Caki2 (cell line): ENCODE data around the gene FTO. TPM values are rescaled to one million over a fixed set of nuclear protein-coding genes. Genes with fewer than 3 reads are reported as not detected.

ENCODE experiments used
- DNase-seq: peaks from one replicate; pipeline ENCODE4 v3.0.0-alpha.2; 2015; ENCODE audit warnings: low read depth
- in situ Hi-C: cut with HindIII; loops from 2 replicates; pipeline ENCODE4 v1.10.0; 2016; ENCODE audit warnings: low sequenced_read_pairs, low pct_unique_long_range_greater_than_20kb, mixed read lengths
- total RNA-seq: library from RNA; depleted of rRNA; stranded (reverse); fragments of >200 nt; shearing (Covaris generic); gene quantifications from 2 replicates; pipeline ENCODE4 v1.2.3, GENCODE V29; 2014; ENCODE audit warnings: low replicate concordance

The FTO gene
- total RNA-seq, 1 experiment from 2014 or later = 45.9 TPM

DNA sequence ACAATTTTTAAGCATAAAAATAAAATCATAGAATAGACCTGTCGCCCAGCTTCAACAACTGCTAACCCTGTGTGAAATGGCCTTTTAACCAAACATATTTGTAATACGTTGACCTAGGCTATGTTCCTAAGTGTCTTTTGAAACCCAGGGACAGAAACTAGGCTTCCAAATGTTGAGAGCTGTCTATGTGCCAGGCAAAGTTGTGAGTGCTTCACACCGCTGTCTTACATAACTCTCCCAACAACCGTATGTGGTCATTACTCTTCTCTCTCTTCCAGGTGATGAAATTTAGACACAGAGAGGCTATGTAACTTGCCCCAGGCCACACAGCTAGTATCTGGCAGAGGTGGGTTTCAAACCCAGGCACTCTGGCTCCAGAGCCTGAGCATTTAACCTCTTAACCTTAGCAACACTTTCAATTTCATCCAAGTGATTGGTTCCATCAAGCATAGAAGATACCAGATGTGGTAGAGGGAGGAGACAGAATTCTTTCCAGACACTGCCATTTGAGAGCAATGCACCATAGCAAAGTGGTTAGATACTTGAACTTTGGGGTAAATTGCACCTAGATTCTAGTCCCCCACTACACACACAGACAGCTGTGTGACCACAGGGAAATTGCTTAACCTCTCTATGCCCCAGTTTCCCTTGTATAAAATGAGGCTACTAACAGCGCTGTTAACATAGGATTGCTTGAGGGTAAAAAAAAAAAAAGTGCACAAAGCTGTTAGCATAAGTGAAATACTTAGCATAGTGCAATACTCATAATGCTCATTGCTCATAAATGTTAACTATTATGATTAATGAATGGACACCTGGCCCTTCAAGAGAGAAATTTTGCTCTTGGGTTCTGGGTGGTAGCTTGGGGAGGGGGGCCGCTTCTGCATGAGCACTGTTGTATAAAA is 422.0 kb downstream of the FTO start:
- in situ Hi-C loops = no loop called here
- no peak for DNase-seq

DNA sequence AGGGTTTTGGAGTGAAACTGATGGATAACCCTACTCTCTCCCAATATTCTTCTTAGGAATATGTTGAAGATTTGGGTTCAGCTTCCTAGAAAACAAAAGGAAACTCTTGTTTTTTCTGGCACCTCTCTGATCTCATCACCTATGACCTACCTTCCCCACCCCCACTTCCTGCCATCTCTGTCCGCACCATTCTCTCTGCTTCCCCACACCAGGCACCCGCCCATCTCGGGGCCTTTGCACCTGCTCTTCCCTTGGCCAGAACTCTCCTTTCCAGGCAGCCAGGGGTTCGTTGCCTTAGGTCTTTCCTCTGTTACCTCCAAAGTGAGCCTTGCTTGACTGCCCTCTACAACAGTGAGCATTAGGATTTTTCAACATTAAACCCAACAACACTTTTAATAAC is 423.0 kb downstream of the FTO start:
- in situ Hi-C loops = no loop called here
- no peak for DNase-seq

GRCh38 chr16:54128629-54129234 is 424.8 kb downstream of the FTO start:
- in situ Hi-C loops = no loop called here
- DNase-seq = no peak

DNA sequence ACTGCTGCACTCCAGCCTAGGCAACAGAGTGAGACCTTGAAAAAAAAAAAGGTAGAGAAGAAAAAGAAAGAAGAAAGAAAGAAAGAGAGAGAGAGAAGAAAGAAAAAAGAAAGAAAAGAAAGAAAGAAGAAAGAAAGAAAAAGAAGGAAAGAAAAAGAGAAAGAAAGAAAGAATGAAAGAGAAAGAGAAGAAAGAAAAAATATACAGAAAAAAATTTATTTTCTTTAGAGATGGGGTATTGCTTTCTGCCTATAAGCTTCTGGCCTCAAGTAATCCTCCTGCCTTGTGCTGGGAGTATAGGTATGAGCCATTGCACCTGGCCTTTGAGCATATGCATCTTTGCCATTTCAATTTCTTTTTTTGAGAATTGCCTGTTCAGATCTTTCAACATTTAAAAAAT is 425.9 kb downstream of the FTO start:
- in situ Hi-C loops = no loop called here
- DNase-seq = no peak

DNA sequence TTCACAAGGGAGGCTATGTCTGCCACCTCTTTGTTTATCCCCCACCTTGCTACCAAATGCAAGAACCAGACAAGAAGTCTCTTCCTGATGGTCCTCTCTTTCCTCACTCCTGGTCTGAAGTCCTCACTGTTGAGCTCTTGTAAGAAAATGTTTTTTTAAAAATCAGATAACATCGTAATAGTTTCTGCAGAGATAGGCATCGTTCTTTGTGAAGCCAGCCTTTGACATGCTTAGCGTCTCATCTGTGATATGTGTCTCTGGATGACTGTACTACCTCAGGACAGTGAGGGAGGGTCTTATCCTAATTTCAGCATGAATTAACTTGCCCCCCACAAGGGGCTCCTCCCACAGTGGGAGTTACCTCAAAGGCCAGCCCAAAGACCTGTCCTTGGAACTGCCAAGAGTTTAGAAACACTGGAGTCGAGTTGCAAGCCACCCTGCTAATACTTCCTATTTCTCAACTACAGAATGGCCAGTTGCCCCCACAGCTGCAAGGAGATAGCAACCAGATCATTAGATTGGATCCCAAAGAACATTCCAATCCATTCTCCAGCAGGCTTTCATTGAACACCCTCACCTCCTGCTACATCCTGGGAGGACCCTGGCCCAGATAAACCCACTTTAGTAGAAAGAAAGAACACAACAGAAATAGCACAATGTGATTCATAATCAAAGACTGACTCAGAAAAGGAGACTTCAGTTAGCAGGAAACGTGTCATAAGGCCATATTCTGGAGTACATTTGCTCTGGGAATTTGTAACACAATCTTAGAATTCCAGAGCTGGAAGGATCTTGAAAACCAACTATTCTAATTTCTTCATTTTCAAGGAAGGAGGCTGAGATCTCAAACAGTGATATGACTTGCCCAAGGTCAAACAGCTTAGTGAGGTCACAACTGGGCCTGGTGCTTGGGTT is 431.7 kb downstream of the FTO start:
- no peak for DNase-seq
- in situ Hi-C loops = no loop called here

DNA sequence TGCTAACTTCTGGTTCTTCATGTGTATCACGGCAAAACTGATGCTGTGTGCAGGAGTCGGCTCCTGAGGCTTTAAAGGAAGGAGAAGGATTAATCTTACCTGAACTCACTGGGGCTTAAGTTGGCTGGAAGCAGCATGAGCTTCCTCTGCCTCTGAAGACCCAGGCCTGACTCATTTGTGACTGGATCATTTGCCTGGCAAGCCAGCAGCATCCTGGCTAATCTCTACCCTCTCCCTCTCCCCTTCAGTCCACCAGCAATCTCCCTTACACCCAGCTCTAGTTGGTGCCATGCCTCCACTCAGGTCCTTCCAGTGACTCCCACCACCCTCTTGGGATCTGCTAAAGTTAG is 432.3 kb downstream of the FTO start:
- DNase-seq = no peak
- in situ Hi-C loops = no loop called here

GRCh38 chr16:54140057-54140787 is 436.3 kb downstream of the FTO start:
- in situ Hi-C loops = no loop called here
- DNase-seq = no peak

DNA sequence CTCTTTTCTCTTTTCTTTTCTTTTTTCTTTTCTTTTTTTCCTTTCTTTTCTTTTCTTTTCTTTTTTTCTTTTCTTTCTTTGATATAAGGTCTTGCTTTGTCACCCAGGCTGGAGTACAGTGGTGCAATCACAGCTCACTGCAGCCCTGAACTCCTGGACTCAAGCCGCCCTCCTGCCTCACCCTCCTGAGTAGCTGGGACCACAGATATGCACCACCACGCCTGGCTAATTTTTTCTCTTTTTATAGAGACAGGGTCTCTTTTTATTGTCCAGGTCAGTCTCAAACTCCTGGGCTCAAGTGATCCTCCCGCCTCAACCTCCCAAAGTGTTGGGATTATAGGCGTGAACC is 436.8 kb downstream of the FTO start:
- no peak for DNase-seq
- in situ Hi-C loops = no loop called here

- no peak for DNase-seq
- in situ Hi-C loops = no loop called here
These were observed 438.8 kb downstream of the FTO start for GRCh38 chr16:54142787-54143186.

- DNase-seq = no peak
- in situ Hi-C loops = no loop called here
These were observed 439.5 kb downstream of the FTO start for GRCh38 chr16:54143410-54143809.

DNA sequence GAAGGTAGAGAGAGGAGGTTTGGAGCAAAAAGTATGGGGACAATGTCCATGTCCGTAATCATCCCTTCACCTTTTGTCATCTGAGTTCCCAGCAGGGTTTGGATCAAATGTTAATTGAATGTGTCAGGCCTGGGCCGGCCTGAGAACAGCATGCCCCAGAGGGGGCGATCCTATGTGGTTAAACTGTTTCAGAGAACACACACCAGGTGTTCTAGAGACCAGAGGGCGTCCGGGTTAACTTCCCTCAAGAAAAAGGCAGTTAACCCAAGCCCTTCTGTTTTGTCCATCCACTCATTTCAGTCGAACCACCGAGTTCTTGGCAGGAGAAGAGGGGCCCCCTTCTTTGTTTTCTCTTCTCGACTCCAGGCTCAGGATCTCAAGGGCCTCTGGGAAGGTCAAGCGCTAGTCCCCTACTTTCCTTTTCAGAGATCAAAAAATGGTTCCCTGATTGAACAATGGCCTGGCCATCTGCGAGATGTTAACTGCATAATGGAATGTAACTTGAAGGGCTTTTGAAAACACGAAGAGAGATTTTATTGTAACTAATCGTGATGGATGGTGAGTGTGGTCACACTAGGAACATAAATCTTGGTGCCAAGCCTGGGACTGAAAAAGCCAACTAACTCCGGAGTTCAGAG is 440.1 kb downstream of the FTO start:
- in situ Hi-C loops = no loop called here
- no peak for DNase-seq

GRCh38 chr16:54144572-54144947 is 440.6 kb downstream of the FTO start:
- in situ Hi-C loops = no loop called here
- no peak for DNase-seq

- in situ Hi-C loops = no loop called here
- no peak for DNase-seq
These were observed 441.9 kb downstream of the FTO start for GRCh38 chr16:54145881-54146280.

DNA sequence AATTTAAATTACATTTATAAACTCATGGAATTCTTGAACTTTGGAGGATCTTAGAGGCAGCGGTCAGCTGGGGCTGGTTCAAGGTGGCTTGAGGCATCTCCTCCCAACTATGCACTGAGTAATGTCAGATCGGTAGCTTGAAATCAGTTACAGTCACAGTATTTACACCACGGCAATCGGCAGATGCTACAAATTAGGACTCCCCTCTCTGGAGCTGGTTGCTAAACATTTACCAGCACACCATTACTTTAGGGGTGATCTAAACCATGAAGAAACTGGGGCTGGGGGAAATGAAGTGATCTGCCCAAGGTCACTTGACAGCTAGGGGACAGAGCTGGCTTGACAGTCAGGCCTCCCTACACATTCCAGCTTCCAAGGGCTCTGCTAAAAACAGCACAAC is 445.0 kb downstream of the FTO start:
- no peak for DNase-seq
- in situ Hi-C loops = no loop called here

GRCh38 chr16:54150861-54151260 is 446.9 kb downstream of the FTO start:
- DNase-seq = no peak
- in situ Hi-C loops = no loop called here

GRCh38 chr16:54152362-54153239 is 448.6 kb downstream of the FTO start:
- no peak for DNase-seq
- in situ Hi-C loops = no loop called here

- DNase-seq = no peak
- in situ Hi-C loops = no loop called here
These were observed 449.4 kb downstream of the FTO start for GRCh38 chr16:54153240-54153934.
